Measurements from ENCODE around the gene IL10RB. TPM values are rescaled to one million over a fixed set of nuclear protein-coding genes. Genes with fewer than 3 reads are reported as not detected.

The IL10RB gene
- total and polyA plus RNA-seq, 2 donors (not counting 1 experiment from before 2014, with no cell fraction given) = 29.3 to 32.5 TPM

DNA sequence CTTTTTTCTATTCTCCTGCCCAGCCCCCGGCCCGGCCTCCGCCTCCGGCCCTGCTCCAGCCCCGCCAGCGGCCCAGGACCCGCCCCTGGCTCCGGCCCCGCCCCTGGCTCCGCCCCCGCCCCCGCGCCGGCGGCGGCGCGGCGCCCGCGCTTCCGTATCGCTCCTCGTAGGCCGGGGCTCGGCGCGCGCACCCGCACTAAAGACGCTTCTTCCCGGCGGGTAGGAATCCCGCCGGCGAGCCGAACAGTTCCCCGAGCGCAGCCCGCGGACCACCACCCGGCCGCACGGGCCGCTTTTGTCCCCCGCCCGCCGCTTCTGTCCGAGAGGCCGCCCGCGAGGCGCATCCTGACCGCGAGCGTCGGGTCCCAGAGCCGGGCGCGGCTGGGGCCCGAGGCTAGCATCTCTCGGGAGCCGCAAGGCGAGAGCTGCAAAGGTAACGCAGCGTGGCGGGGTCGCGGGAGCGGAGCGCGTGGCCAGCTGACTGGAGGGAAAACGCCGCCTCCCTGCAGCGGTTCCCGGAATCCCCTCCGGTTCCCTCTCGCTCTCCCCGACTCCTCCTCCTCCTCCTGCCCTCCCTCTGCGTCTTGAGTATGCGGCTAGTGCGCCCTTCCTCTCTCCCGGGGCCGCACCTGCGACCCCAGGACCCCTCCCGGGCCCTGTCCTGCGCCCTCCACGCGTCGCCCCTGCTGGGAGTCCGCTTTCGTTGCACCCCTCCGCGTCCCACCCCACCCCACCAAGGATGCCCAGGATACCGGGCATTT, 36.2 kb upstream of the IL10RB start, which contains the start of gene IFNAR2:
Gene IFNAR2, plus strand, starts transcription at position 155 of the 761 bp plus-strand sequence. CDS start 11,985 bp downstream, outside the sequence.
- DNase-seq = peak; percentile 85
- no peaks in the 10 kb centered on the region for H3K9me3 Mint-ChIP-seq (ENCODE audit: insufficient read depth)
- ChIA-PET CTCF (interaction anchor here (1.0 kb wide), 1 partner anchor 33 kb away, joined by 3 read pairs; no protein-coding TSS in a partner anchor), POLR2A (no interaction called here)
- H4K20me1 ChIP-seq (ENCODE audit: control insufficient read depth, insufficient read depth, low read length, poor library complexity, severe bottlenecking) = peaks cover 8% of the 10 kb centered on the region
- H3K27ac ChIP-seq (ENCODE audit: low read length in 2 of 2) = peak within 1 kb of the TSS; percentile 54 to 84
- peak; percentile 90 for ATAC-seq (ENCODE audit: low read depth)
- intact Hi-C loops (cut with micrococcal nuclease) = loop anchor here (1.0 to 5.0 kb wide), 3 partner anchors 30 to 312 kb away; partner anchors contain the start of genes GART, IL10RB and SON
- under 1% methylated on average over 95 of the region's 95 CpGs for WGBS (ENCODE audit: insufficient coverage)
- no peaks in the 10 kb centered on the region for H3K27me3 Mint-ChIP-seq
- peaks cover 66% of the 10 kb centered on the region for H3K79me2 ChIP-seq (ENCODE audit: control insufficient read depth, insufficient read depth, low read length)
- H3K9me3 ChIP-seq (ENCODE audit: control extremely low read depth in 1 of 3, control insufficient read depth in 2 of 3, insufficient read depth in 1 of 3, low read length in 2 of 3) = no peaks in the 10 kb centered on the region
- H3K27me3 ChIP-seq (replicated peaks in 1 of 4; ENCODE audit: control extremely low read depth in 1 of 4, control insufficient read depth in 3 of 4, insufficient read depth in 4 of 4, low read length in 3 of 4) = no peaks in the 10 kb centered on the region
- H3K4me1 ChIP-seq (ENCODE audit: control insufficient read depth in 2 of 2, insufficient read depth in 2 of 2, low read length in 2 of 2) = peaks cover 30 to 37% of the 10 kb centered on the region in 2 donors
- peak within 1 kb of the TSS; percentile 93 for H2AFZ ChIP-seq (ENCODE audit: insufficient read depth, low read depth, low read length, poor library complexity, severe bottlenecking)
- TF ChIP-seq, protein P1, sequence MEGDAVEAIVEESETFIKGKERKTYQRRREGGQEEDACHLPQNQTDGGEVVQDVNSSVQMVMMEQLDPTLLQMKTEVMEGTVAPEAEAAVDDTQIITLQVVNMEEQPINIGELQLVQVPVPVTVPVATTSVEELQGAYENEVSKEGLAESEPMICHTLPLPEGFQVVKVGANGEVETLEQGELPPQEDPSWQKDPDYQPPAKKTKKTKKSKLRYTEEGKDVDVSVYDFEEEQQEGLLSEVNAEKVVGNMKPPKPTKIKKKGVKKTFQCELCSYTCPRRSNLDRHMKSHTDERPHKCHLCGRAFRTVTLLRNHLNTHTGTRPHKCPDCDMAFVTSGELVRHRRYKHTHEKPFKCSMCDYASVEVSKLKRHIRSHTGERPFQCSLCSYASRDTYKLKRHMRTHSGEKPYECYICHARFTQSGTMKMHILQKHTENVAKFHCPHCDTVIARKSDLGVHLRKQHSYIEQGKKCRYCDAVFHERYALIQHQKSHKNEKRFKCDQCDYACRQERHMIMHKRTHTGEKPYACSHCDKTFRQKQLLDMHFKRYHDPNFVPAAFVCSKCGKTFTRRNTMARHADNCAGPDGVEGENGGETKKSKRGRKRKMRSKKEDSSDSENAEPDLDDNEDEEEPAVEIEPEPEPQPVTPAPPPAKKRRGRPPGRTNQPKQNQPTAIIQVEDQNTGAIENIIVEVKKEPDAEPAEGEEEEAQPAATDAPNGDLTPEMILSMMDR (IDR thresholded peaks at IDR 0.05) = no peak
- no peak for TF ChIP-seq EZH2 (IDR thresholded peaks at IDR 0.05; ENCODE audit: borderline replicate concordance, insufficient read depth, low read depth, low read length, poor library complexity, severe bottlenecking)
- peak within 1 kb of the TSS; percentile 89 for H3K27ac Mint-ChIP-seq
- H3K4me3 ChIP-seq (ENCODE audit: control extremely low read depth in 1 of 5, extremely low read depth in 1 of 5, insufficient read depth in 1 of 5, low read depth in 2 of 5, low read length in 4 of 5) = peak within 1 kb of the TSS; percentile 66 to 97 (median 93)
- H3K36me3 ChIP-seq (replicated peaks in 1 of 2; ENCODE audit: control extremely low read depth in 1 of 2, control insufficient read depth in 1 of 2, extremely low read depth in 1 of 2, insufficient read depth in 2 of 2, low read length in 1 of 2) = peaks cover 4 to 8% of the 10 kb centered on the region in 2 experiments
- H3K4me3 Mint-ChIP-seq = peak within 1 kb of the TSS; percentile 92
- peak within 1 kb of the TSS; percentile 86 for H3K9ac ChIP-seq (ENCODE audit: low read length)
- peaks cover 43% of the 10 kb centered on the region for H3K4me1 Mint-ChIP-seq
- H3K4me2 ChIP-seq (replicated peaks; ENCODE audit: low read depth, low read length, poor library complexity, severe bottlenecking) = peak within 1 kb of the TSS; percentile 80
